Measurements from ENCODE around the gene CCDC102A. TPM values are rescaled to one million over a fixed set of nuclear protein-coding genes. Genes with fewer than 3 reads are reported as not detected.
"Not testable (repeated sequence)": the region's sequence is repeated elsewhere in the genome, so short reads cannot be mapped to it uniquely, and the experiment has no call there.

CCDC102A gene
- 11.9 TPM for polyA plus RNA-seq (2013, experiment 1 of 2; ENCODE audit: insufficient read length)
- 11.9 TPM for polyA plus RNA-seq (2013, experiment 2 of 2; ENCODE audit: insufficient read length)

- no peak for DNase-seq
These were observed at the start of gene CCDC102A for GRCh38 chr16:57536306-57537193. CCDC102A (minus strand) TSS chr16:57536571; CDS start chr16:57529177, 7,394 bp downstream.

DNA sequence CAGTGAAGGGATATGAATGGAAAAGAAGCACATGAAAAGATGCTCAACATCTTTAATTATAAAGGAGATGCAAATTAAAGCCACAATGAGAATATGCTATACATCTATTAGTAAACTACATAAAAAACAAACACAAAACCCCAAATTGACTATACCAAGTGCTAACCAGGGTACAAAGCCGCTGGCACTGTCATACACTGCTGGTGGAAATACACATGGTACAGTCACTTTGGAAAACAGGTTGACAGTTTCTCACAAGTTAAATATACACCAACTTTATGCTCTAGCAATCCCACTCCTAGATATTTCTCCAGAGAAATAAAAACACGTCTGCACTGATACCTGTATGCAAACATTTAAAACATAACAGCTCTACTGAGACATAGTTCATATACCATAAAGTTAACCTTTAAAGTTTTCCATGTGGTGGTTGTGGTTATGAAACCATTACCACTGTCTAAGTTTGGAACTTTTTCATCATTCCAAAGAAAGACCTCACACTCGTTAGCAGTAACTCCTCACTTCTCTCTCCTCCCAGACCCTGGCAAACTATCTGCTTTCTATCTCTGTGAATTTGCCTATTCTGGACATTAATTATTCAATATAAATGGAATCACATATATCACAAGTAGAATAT is 48.8 kb upstream of the CCDC102A start:
- DNase-seq: no peak

- DNase-seq: no peak
These were observed 42.9 kb upstream of the CCDC102A start for GRCh38 chr16:57579361-57579665.

DNA sequence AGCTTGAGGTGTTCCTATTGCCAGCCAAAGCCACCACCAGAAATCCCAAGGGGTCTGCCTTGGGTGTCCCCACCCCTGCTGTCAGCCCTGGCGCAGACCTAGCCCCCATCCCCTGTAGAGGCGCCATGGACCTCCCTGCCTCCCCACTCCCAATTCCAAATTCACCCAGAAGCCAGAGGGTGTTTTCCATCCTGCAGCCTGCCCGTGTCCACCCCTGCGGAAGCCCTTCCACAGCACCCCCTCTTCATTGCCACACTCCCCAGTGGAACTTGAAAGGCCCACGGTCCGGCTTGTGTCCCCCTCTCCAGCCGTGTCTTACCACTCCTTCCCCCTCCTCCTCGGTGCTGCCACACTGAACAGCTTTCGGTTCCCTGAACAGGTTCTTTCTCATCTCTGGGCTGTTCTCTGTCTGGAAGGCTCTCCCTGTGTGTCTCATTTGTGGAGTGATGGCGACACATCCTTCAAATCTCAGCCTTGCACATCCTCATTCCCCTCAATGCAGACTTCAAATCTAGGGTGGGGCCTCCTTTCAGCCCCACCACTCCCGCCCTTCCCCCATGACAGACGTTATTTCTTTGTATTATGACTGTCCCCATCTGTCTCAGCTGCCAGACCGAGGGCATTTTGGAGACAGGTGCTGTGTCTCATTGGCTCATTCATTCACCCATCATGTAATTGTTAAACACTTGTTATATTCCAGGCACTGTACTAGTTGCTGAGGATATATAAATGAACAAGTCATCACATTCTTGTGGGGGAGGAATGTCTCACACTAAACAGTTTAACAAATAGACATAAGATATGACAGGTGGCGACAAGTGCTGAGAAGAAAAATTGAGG is 42.4 kb upstream of the CCDC102A start:
- DNase-seq: no peak

- DNase-seq: no peak
These were observed 41.4 kb upstream of the CCDC102A start for GRCh38 chr16:57577691-57578224.

DNA sequence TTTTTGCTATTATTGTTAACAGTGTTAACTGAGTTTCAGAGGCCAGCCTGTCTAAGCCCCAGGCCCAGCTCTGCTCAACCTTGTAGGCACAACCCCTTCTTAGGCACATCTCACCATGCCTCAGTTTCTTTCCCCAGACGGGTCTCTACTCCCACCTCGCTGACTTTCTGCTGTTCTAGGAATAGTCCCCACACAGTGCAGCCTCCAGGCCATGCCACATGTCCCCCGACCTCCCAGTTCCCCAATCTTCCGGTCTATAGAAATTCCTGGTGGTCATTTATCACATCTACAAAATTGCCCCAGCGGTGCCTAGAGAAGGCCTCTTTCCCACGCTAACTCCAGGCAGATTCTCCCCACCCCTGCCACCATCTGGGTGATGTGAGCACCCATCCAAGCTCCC is 40.8 kb upstream of the CCDC102A start:
- no peak for DNase-seq

DNA sequence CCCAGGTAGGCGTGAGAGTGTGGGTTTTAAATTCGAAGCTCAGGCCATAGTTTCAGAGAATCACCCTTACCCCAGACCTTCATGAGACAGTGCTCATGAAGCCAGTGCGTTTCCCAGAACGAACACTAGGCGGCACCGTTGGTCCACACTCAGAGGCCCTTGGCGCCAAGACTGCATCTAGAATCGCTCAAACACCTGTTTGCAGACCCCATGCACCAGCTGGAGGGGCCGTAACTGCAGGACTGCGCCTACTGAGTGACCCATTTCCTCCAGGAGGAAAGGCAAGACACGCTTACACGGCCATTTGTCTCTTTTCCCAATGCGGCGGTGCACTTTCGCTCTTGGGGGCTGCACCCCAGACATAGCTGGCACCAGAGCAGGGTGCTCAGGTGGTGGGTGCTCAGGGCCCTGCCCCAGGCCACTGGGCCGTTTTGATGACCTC is 40.1 kb upstream of the CCDC102A start:
- DNase-seq: peak; percentile 54

- no peak for DNase-seq
These were observed 39.3 kb upstream of the CCDC102A start for GRCh38 chr16:57575468-57576277.

GRCh38 chr16:57574646-57575467 is 38.5 kb upstream of the CCDC102A start:
- DNase-seq: no peak

DNA sequence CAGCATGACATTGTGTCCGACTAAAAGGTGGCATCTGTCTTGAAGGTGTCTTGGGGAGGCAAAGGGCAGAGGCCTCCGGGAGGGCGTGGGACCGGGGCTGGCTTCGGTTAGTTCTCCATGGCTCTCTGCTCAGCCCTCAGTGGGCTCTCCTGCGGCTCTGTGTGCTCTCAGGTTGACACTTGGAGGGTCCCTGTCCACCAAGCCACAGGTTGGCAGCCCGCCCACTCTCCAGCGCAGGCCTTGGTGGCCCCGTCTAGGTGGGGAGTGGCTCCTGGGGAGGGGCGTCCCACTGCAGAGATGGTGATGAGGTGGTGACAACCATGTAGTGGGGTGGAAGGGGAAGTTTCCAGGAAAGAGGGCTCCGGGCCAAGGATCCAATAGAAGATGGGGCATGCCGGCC is 37.7 kb upstream of the CCDC102A start:
- DNase-seq: no peak

GRCh38 chr16:57572978-57573728 is 36.8 kb upstream of the CCDC102A start:
- DNase-seq: no peak

DNA sequence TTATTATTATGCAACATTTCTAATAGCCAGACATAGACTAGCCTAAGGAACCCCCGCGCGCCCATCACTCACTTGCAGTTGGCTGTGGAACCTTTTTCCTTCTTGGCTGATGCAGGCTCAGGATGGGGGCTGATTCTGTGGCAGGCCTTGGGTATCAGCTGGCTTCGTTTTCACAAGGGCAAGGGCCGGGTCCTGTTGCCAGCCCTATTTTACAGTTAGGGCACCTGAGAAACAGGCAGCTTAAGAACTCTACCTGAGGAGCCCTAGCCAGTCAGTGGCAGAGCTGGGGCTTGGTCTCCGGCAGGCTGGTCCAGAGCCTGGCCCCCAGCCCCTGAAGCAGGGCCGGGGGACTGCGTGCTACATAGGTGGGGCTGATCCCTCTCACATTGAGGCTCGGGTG is 34.7 kb upstream of the CCDC102A start:
- DNase-seq: no peak

GRCh38 chr16:57570301-57571070 is 34.1 kb upstream of the CCDC102A start:
- no peak for DNase-seq

DNA sequence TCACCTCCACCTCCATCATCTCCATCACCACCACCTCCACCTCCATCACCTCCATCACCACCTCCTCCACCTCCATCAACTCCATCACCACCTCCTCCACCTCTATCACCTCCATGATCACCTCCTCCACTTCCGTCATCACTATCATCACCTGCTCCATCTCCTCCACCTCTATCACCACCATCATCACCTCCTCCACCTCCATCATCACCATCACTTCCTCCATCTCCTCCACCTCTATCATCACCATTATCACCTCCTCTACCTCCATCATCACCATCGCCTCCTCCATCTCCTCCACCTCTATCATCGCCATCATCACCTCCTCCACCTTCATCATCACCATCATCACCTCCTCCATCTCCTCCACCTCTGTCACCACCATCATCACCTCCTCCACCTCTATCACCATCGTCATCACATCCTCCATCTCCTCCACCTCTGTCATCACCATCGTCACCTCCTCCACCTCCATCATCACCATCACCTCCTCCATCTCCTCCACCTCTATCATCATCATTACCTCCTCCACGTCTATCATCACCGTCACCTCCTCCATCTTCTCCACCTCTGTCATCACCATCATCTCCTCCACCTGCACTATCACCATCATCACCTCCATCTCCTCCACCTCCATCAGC is 33.1 kb upstream of the CCDC102A start:
- DNase-seq: no peak

GRCh38 chr16:57568772-57569171 is 32.4 kb upstream of the CCDC102A start:
- DNase-seq: not testable (repeated sequence)

DNA sequence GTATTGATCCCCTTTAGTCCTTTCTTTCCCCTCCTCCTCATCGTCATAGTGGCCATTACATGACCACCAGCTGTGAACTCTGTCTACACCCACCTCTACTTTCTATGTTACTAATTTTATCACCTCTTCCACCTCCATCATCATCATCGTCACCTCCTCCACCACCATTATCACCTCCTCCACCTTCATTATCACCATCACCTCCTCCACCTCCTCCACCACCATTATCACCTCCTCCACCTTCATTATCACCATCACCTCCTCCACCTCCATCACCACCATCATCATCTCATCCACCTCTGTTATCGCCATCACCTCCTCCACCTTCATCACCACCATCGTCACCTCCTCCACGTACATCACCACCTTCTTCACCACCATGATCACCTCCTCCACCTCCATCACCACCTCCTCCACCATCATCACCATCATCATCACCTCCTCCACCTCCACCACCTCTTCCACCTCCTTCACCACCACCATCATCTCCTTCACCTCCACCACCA is 31.9 kb upstream of the CCDC102A start:
- no peak for DNase-seq

DNA sequence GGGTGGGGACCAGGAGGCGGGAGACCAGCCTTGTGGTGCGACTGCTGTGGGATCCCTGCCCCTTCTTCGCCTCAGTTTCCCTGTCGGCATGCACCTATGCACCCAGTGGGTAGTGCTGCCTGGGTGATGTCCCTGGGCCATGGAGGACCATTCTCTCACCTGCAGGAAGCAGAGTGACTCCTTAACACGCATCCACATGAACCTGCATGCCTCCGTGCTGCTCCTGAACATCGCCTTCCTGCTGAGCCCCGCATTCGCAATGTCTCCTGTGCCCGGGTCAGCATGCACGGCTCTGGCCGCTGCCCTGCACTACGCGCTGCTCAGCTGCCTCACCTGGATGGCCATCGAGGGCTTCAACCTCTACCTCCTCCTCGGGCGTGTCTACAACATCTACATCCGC is 31.3 kb upstream of the CCDC102A start:
- no peak for DNase-seq

GRCh38 chr16:57566436-57566835 is 30.1 kb upstream of the CCDC102A start:
- no peak for DNase-seq

GRCh38 chr16:57565461-57565860 is 29.1 kb upstream of the CCDC102A start:
- DNase-seq: no peak
